Breast epithelium (tissue), 3 donors: Measurements from ENCODE around the gene FGFBP2.

Source experiments
- CTCF ChIP-seq, 3 donors: fragments of 450-650 bp; IDR thresholded peaks; one replicate each; pipeline ENCODE4 v1.5.1; 2016 to 2017; ENCODE audit warnings: antibody characterized with exemption in 3 of 3, mild to moderate bottlenecking in 3 of 3, moderate library complexity in 3 of 3
- POLR2A ChIP-seq: fragments of 450-650 bp; IDR thresholded peaks from one replicate; pipeline ENCODE4 v1.6.1; 2016; ENCODE audit warnings: antibody characterized with exemption, mild to moderate bottlenecking, moderate library complexity
- POLR2AphosphoS5 ChIP-seq, 3 donors: sonication (generic); formaldehyde crosslinking; IDR thresholded peaks; one replicate each; pipeline ENCODE4 v1.6.1; 2017; ENCODE audit warnings: antibody characterized with exemption in 3 of 3

- TF ChIP-seq CTCF (IDR thresholded peaks at IDR 0.05): no peak
- no peak for TF ChIP-seq POLR2A
- TF ChIP-seq POLR2AphosphoS5 (IDR thresholded peaks at IDR 0.05): no peak
Measured at GRCh38 chr4:15971068-15971801, 8.3 kb upstream of the FGFBP2 start.
